Measurements from ENCODE around the gene SLC2A4.
A peak's percentile ranks its signal among the peaks of the same experiment; 100 is the strongest.
"Not testable (repeated sequence)": the region's sequence is repeated elsewhere in the genome, so short reads cannot be mapped to it uniquely, and the experiment has no call there.

SLC2A4 gene

GRCh38 chr17:7281074-7281952, at the start of gene SLC2A4:
TSS of gene SLC2A4 (plus strand) at chr17:7281718. CDS start at chr17:7281935, 217 bp downstream.
- DNase-seq = peak; percentile 94

- no peak for DNase-seq
These were observed 49.4 kb upstream of the SLC2A4 start for GRCh38 chr17:7232114-7232513.

GRCh38 chr17:7233701-7234082, 47.8 kb upstream of the SLC2A4 start:
- DNase-seq = no peak

- DNase-seq = peak; percentile 95 to 97
These were observed 47.2 kb upstream of the SLC2A4 start, which contains the start of gene DVL2 for GRCh38 chr17:7234083-7234951. TSS of gene DVL2 (minus strand) at chr17:7234517. CDS start at chr17:7234262, 255 bp downstream.

DNA sequence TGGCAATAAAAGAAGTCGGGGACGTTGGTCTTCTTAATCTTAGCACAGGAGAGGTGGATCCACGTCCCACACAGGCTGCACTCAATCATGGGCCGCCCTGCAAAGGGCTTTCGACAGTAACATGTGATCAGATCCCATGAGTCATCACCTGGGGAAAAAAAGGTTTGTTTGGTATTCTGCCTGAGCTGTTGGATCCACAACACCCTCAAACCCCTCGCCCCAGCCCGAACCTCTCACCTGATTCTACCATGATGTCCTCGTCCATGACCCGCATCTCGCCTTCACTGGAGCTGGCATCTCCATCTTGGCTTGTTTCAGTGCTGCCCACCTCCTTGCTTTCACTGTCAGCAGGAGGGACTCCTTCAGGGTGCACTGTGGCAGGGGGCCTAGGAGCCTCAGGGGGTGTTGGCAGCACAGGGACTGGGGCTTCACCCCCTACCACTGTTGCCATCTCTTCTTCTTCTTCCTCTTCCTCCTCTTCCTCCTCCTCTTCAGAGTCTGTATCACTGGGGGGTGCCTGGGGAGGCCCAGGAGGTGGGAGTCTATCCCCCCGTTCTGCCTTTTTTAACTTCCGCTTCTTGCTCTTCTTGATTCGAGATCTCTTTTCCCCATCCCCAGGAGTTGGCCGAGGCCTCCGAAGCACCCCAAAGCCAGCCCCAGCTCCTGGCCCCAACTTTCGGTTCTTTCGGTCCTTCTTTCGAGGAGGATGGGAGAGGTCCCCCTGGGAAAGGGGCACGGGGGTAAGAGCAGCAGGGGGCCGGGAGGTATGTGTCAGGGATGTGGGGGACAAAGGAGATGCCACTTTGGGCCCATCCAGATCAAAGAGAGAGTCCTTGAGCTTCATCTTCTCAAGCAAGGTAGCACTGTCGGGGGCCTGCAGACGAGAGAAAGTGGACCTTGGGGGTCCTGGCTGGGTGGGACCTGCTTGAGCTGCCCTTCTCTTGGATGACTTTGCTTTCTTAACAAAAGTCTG, 45.5 kb upstream of the SLC2A4 start:
- DNase-seq = no peak

GRCh38 chr17:7236808-7237207, 44.7 kb upstream of the SLC2A4 start:
- DNase-seq = no peak

DNA sequence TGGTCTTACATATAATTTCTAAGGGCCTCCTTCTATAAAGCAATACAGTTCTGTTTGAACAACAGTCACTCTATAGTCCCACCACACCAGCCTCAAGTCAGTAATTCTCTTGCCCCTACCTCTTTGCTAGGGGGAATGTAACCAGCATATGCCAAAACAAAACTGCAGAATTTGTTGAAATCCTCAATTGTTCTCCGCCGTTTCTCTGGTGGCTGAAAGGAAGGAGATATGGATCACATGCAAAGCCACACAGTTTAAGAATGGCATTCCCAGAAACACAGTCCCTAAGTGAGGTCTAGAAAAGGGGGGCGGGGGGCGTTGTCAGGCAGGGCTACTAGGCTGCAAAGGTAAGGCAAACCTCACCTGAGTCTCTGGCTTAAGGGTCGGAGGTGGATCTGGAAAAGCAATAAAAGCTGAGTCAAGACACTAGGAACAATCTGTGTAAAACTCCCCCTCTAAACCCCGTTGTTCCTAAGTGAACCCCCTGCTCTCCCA, 44.2 kb upstream of the SLC2A4 start:
- no peak for DNase-seq

DNA sequence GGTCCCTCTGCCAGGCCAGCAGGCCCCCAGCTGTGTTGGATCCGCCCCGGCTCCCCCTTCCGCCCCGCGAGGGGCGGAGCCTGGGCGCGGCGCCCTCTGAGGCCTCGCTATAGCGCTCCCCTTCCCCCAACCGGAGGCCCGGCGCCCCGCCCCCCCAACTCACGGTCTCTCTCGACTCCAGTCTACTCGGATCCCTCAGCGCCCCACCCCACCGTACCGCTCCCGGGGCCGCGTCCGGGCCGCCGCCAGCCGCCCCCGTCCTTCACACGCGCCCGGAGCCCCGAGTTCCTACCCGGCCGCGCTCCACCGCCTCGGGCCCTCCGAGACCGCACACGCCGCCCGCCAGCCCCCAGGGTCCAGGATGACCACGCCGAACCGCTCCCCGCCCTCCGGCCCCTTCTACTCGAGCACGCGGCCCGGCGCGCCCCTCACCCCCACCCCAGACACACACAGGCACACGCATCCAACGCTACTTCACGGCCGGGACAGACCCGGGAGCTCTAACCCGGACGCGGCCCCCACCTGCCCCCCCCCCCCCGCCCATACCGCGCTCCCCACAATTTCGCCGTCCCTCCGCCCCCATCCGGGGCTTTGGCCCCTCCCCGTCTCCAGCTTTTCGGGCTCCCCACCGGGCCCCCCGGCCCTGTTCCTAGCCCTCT, 43.6 kb upstream of the SLC2A4 start:
- peak; percentile 91 for DNase-seq

DNA sequence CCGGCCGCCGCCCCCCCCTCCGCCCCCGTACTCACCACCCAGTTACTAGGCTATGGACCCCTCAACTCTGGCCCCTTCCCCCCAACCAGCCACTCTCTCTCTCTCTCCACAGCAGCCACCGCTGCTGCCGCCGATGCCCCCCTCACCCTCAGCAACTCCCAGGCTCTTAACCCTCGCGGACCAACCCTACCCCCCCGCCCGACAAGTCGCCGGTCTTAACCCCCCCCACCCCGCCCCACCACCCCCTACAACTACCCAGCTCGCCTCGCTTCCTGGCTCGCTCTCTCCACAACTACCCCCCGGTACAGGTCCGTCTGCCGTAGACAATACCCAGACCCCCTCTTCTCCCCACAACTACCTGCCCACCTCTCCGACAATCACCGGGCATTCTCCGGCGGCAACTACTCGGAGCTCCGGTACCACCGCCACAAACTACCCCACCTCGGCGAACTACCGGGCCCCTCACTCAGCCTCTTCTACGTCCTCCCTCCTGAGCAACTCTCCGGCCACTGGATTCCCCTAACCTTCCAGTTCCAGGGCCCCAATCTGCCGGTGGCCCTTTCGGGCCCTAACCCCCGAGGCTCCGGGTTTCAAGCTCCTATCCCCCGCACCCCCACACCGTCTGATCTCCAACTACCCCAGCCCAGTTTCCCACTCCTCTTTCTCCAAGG, 43.0 kb upstream of the SLC2A4 start:
- DNase-seq = peak; percentile 51 to 63

DNA sequence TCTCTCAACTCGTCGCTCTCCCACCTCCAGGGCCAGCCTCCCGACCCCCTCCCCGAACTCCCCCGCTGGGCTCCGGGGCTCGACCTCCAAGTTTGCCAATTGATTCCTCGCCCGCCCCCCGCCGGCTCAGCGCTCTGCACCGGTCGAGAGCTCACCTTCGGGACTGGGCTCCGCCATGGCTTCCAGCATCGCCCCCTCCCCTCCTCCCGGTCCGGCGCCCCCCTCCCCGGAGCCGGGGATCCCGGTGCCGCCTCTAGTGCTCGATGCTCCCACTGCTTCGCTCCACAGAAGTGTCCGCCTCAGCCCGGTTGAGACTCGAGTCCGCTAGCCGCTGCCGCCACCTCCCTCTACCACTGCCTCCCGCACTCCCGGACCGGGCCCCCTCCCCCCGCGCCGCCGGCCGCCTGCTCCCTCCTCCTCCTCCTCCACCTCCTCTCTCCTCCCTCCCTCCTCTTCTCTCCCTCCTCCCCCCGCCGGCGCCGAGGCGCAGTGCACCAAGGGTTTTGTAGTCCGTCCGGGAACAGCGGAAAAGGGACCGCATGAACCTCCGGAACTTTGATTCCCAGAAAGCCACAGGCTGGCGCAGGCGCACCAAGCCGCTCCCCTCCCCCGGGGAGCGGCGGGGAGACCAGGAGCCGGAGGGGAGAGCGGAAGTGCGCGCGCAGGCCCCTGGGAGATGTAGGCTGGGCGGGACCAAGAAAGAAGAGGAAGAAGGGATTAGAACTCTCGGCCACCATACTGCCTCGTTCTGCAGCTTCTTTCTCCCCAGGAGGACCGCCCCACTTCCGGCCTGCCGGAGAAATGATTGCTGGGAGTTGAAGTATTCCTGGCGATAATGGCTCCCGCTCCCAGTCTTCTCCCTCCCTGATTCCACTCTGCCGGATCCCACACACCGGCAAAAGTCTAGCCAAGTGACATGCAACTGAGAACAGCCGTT, 42.2 kb upstream of the SLC2A4 start, which contains the start of gene PHF23:
Gene PHF23 (minus strand): TSS at position 367 of the 937 bp plus-strand sequence. CDS start 178 bp downstream, at position 189.
- peak; percentile 97 to 98 for DNase-seq

GRCh38 chr17:7240375-7240774, 41.1 kb upstream of the SLC2A4 start:
- DNase-seq = no peak

DNA sequence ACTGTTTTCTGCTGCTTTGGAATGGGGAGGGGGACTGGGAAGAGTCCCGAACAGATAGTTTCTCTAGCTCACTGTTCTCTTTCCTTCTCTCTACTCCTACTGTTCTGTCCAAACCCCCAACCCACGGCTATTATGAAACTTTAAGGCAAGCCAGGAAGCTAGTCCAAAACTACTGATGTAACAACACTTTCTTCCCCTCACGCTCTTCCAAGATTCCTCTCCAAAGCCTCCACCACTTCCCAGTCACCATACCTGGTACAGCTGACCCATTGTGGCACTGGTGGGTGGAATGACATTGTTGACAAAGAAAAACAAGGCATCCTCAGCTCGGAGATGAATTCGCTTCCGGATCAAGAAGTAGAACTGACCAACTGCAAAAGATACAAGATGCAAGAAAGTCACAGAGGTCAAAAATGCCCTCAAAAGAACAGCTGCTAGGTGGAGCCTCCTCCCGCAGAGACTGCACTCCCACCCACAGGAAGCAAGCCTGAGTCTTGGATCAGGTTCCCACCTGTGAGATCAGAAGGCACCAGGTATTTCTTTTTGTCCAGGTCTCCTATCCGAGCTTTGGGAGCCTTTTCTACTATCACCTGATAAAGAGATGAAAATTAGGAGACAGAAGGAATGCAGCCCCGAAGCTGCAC, 40.3 kb upstream of the SLC2A4 start:
- no peak for DNase-seq

DNA sequence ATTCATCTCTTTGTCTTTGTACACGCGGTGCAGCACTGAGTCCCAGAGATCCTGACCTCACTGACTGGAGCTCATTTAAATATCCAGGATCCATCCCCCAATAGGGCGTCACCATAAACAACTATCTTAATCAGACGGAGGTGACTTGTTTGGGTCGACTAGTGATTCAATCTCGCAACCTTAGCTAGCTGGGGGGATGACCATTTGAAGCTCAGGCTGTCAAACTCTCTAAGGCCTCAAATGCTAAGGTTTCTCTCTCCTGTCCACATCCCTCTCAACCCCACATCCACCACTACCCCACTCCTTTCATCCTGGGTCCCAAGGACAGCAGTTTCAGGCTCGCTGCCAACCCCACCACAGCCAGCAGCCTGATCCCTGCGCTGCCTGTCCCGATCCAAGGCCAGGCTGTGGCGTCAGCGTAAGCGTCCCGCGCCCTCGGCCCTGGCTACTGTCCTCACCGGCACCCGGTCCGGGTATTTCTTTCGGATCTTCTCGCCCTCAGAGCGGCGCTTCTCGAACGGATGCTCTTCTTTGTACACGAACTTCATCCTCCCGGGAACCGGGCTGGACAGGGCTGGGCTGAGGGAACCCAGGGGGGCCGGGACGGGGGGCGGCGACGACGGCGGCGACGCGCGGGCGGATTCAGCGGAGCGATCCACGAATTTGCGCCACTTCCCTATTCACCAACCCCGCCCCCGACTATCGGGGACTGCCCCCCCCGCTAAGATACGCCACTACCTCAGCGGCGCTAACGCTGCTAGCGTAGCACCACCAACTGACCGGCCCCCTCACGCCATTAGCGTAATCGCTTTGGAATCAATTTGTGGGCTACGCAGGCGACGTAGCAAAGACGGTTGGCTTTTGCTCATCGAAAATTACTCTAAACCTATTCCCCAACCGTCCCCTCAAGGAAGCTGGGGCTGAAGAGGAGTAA, 39.5 kb upstream of the SLC2A4 start, which contains the start of gene GABARAP:
Gene GABARAP (minus strand): TSS at position 667 of the 934 bp plus-strand sequence. CDS start 119 bp downstream, at position 548.
- DNase-seq = peak; percentile 97

- DNase-seq = peak; percentile 94 to 95
These were observed 38.6 kb upstream of the SLC2A4 start for GRCh38 chr17:7242717-7243452.

- DNase-seq = no peak
These were observed 38.1 kb upstream of the SLC2A4 start for GRCh38 chr17:7243453-7243729.

DNA sequence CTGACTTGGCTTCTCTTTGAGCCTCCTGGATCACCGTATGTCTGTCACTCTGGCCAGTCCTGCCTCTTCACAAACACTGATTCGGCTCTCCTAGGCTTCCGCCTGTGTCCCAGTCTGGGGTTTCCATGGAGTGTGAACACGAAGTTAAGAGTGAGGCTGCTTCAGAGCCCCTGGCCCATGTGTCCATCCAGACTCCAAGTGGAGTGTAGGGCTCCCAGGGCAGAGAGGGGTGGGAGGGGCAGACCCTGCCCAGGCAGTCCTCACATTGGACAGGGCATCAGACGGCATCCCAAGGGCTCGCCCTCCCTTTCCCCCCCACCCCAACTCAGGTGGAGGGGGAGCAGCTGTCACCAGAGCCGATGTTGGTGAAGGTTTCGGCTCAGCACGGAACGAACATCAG, 37.7 kb upstream of the SLC2A4 start:
- DNase-seq = not testable (repeated sequence)

DNA sequence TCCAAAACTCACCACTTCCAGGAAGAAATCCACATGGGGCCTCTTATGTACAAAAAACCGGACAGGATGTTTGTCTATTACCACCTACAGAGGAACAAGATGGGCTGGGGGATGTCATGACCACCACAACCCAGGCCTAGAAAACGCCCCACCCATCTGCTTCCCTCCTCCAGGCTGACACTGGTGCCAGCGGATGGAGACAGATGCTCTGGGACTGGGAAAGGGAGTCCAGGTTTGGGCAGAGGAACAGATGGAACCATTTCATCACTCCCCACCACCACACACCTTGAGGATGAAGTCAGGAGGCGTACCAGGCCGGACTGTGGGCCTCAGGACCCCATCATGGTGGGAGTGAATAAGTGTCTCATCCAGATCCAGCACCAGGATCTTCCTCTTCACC, 34.7 kb upstream of the SLC2A4 start:
- no peak for DNase-seq

Data from activated T-cell treated with anti-CD3 and anti-CD28 coated beads, Interleukin-2, amount 50 U/mL, for 48 hours (primary cell).